Measurements from ENCODE around the gene SPATS2.
"Not testable (repeated sequence)": the region's sequence is repeated elsewhere in the genome, so short reads cannot be mapped to it uniquely, and the experiment has no call there.

SPATS2 gene

GRCh38 chr12:49332441-49332861 lies 34.8 kb upstream of the SPATS2 start:
- CTCF ChIA-PET = interaction anchor here (0.8 to 11.9 kb wide), 17 partner anchors 10 to 231 kb away, joined by 3 to 172 read pairs (median 8); partner anchors contain the start of genes DNAJC22, PRPH, SPATS2 and TROAP
- Histone ChIP-seq H3K4me1 (ENCODE audit: control extremely low read depth in 1 of 4, control insufficient read depth in 4 of 4, insufficient read depth in 4 of 4, low read length in 3 of 4) (peaks cover 0 to 17% (median 7%) of the 10 kb centered on the region in 4 experiments), H3K9me3 (ENCODE audit: control extremely low read depth in 1 of 5, control insufficient read depth in 4 of 5, insufficient read depth in 2 of 5, low read depth in 1 of 5, low read length in 4 of 5) (no peaks in the 10 kb centered on the region), H3K27me3 (replicated peaks in 2 of 5; ENCODE audit: control insufficient read depth in 4 of 5, insufficient read depth in 5 of 5, low read length in 4 of 5) (peaks cover 0 to 73% (median 37%) of the 10 kb centered on the region in 5 experiments), H3K36me3 (ENCODE audit: control insufficient read depth in 4 of 4, insufficient read depth in 4 of 4, low read length in 3 of 4) (peaks cover 6 to 28% (median 25%) of the 10 kb centered on the region in 4 experiments), H3K4me3 (ENCODE audit: control insufficient read depth in 1 of 7, extremely low read depth in 1 of 7, insufficient read depth in 4 of 7, low read depth in 2 of 7, low read length in 6 of 7) (no peak overlapping the region), H3K27ac (ENCODE audit: insufficient read depth in 1 of 2, low read depth in 1 of 2, low read length in 2 of 2, poor library complexity in 1 of 2, severe bottlenecking in 2 of 2) (no peak overlapping the region)
- POLR2A ChIA-PET = no interaction called here
- DNase-seq = no peak
- 81% methylated on average over 16 of the region's 17 CpGs for WGBS (ENCODE audit: insufficient coverage)

GRCh38 chr12:49332891-49333371 lies 34.3 kb upstream of the SPATS2 start:
- peaks cover 0 to 20% (median 9%) of the 10 kb centered on the region in 4 experiments for H3K4me1 ChIP-seq (ENCODE audit: control extremely low read depth in 1 of 4, control insufficient read depth in 4 of 4, insufficient read depth in 4 of 4, low read length in 3 of 4)
- H3K9me3 ChIP-seq (ENCODE audit: control extremely low read depth in 1 of 5, control insufficient read depth in 4 of 5, insufficient read depth in 2 of 5, low read depth in 1 of 5, low read length in 4 of 5) = no peaks in the 10 kb centered on the region
- no peak for DNase-seq
- H3K36me3 ChIP-seq (ENCODE audit: control insufficient read depth in 4 of 4, insufficient read depth in 4 of 4, low read length in 3 of 4) = peaks cover 6 to 28% (median 24%) of the 10 kb centered on the region in 4 experiments
- POLR2A ChIA-PET = interaction anchor here (0.8 kb wide), 1 partner anchor 65 kb away, joined by 6 read pairs; no protein-coding TSS in a partner anchor
- H3K27ac ChIP-seq (ENCODE audit: insufficient read depth in 1 of 2, low read depth in 1 of 2, low read length in 2 of 2, poor library complexity in 1 of 2, severe bottlenecking in 2 of 2) = no peak overlapping the region
- CTCF ChIA-PET = interaction anchor here (1.1 to 11.9 kb wide), 8 partner anchors 9 to 180 kb away, joined by 3 to 172 read pairs (median 16); partner anchors contain the start of genes DNAJC22, PRPH and TROAP
- 17% methylated on average over 26 of the region's 40 CpGs for WGBS (ENCODE audit: insufficient coverage)
- peaks cover 0 to 77% (median 37%) of the 10 kb centered on the region in 5 experiments for H3K27me3 ChIP-seq (replicated peaks in 2 of 5; ENCODE audit: control insufficient read depth in 4 of 5, insufficient read depth in 5 of 5, low read length in 4 of 5)
- peak overlapping the region in 2 of 7 experiments; percentile 36 to 52 for H3K4me3 ChIP-seq (ENCODE audit: control insufficient read depth in 1 of 7, extremely low read depth in 1 of 7, insufficient read depth in 4 of 7, low read depth in 2 of 7, low read length in 6 of 7)

DNA sequence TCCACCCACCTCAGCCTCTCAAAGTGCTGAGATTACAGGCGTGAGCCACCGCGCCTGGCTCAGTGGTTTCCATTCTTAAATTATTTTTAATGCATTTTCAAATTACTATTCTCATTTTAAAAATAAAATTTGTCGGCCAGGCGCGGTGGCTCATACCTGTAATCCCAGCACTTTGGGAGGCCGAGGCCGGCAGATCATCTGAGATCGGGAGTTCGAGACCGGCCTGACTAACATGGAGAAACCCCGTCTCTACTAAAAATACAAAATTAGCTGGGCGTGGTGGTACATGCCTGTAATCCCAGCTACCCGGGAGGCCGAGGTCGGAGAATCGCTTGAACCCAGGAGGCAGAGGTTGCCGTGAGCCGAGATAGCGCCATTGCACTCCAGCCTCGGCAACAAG lies 33.5 kb upstream of the SPATS2 start:
- Histone ChIP-seq H3K4me1 (ENCODE audit: control extremely low read depth in 1 of 4, control insufficient read depth in 4 of 4, insufficient read depth in 4 of 4, low read length in 3 of 4) (peaks cover 0 to 20% (median 9%) of the 10 kb centered on the region in 4 experiments), H3K36me3 (ENCODE audit: control insufficient read depth in 4 of 4, insufficient read depth in 4 of 4, low read length in 3 of 4) (peaks cover 6 to 25% (median 22%) of the 10 kb centered on the region in 4 experiments), H3K27me3 (replicated peaks in 2 of 5; ENCODE audit: control insufficient read depth in 4 of 5, insufficient read depth in 5 of 5, low read length in 4 of 5) (peaks cover 0 to 86% (median 40%) of the 10 kb centered on the region in 5 experiments)
- not testable (repeated sequence) for H3K27ac ChIP-seq (ENCODE audit: insufficient read depth in 1 of 2, low read depth in 1 of 2, low read length in 2 of 2, poor library complexity in 1 of 2, severe bottlenecking in 2 of 2); DNase-seq; H3K9me3 ChIP-seq (ENCODE audit: control extremely low read depth in 1 of 5, control insufficient read depth in 4 of 5, insufficient read depth in 2 of 5, low read depth in 1 of 5, low read length in 4 of 5); H3K4me3 ChIP-seq (ENCODE audit: control insufficient read depth in 1 of 7, extremely low read depth in 1 of 7, insufficient read depth in 4 of 7, low read depth in 2 of 7, low read length in 6 of 7)
- CTCF ChIA-PET = interaction anchor here (1.1 to 11.9 kb wide), 6 partner anchors 9 to 40 kb away, joined by 3 to 172 read pairs (median 16); partner anchors contain the start of genes DNAJC22, PRPH and TROAP
- POLR2A ChIA-PET = interaction anchor here (0.8 kb wide), 1 partner anchor 65 kb away, joined by 6 read pairs; no protein-coding TSS in a partner anchor
- WGBS (ENCODE audit: insufficient coverage) = 49% methylated on average over 6 of the region's 21 CpGs

DNA sequence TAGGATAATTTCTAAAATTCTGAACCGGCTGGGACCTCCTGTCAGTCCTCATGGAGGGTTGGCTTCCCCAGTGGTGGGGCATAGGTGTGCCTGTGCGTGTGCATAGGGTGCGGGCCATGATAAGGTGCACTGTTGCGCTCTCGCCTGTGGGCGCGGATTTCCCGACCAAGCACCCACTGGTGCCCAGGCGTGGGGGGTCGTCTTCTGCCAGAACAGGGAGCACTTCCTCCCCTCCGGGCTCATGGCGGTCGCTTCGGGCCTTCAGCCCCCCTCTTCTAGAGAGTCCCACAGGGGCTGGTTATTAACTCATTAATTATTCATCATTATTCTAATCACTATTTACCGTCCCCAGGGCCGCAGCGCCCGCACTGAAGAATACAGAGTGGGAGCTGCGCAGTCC lies 33.0 kb upstream of the SPATS2 start:
- DNase-seq = no peak
- WGBS (ENCODE audit: insufficient coverage) = 17% methylated on average over 13 of the region's 19 CpGs
- H3K36me3 ChIP-seq (ENCODE audit: control insufficient read depth in 4 of 4, insufficient read depth in 4 of 4, low read length in 3 of 4) = peaks cover 5 to 21% (median 18%) of the 10 kb centered on the region in 4 experiments
- H3K27me3 ChIP-seq (replicated peaks in 2 of 5; ENCODE audit: control insufficient read depth in 4 of 5, insufficient read depth in 5 of 5, low read length in 4 of 5) = peaks cover 0 to 90% (median 40%) of the 10 kb centered on the region in 5 experiments
- ChIA-PET POLR2A (no interaction called here), CTCF (interaction anchor here (1.3 to 11.9 kb wide), 6 partner anchors 10 to 41 kb away, joined by 3 to 172 read pairs (median 14); partner anchors contain the start of genes DNAJC22, PRPH and TROAP)
- H3K4me3 ChIP-seq (ENCODE audit: control insufficient read depth in 1 of 7, extremely low read depth in 1 of 7, insufficient read depth in 4 of 7, low read depth in 2 of 7, low read length in 6 of 7) = no peak overlapping the region
- H3K4me1 ChIP-seq (ENCODE audit: control extremely low read depth in 1 of 4, control insufficient read depth in 4 of 4, insufficient read depth in 4 of 4, low read length in 3 of 4) = peaks cover 0 to 20% (median 9%) of the 10 kb centered on the region in 4 experiments
- H3K27ac ChIP-seq (ENCODE audit: insufficient read depth in 1 of 2, low read depth in 1 of 2, low read length in 2 of 2, poor library complexity in 1 of 2, severe bottlenecking in 2 of 2) = no peak overlapping the region
- no peaks in the 10 kb centered on the region for H3K9me3 ChIP-seq (ENCODE audit: control extremely low read depth in 1 of 5, control insufficient read depth in 4 of 5, insufficient read depth in 2 of 5, low read depth in 1 of 5, low read length in 4 of 5)

DNA sequence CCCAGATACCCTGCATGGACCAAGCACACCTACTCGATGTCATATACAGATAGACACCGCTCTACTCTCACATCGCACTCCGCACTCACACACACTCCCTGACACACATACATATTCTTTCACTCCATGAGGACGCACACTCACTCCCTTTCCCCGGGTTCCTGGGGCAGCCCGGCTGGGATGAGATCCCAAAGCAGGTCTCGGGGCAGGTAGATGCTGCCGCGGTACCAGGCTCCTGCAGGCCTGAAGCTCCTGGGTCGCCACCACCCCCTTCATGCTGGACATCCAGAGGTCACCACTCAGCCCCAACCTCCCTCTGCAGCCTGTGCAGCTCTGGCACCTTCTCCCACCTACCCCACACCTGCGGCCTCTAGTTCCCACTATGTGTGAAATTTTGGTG lies 32.6 kb upstream of the SPATS2 start:
- CTCF ChIA-PET = interaction anchor here (1.3 to 11.9 kb wide), 4 partner anchors 11 to 41 kb away, joined by 5 to 172 read pairs (median 14); partner anchors contain the start of genes DNAJC22, PRPH and TROAP
- WGBS (ENCODE audit: insufficient coverage) = 42% methylated on average over 10 of the region's 12 CpGs
- Histone ChIP-seq H3K27ac (ENCODE audit: insufficient read depth in 1 of 2, low read depth in 1 of 2, low read length in 2 of 2, poor library complexity in 1 of 2, severe bottlenecking in 2 of 2) (no peak overlapping the region), H3K36me3 (ENCODE audit: control insufficient read depth in 4 of 4, insufficient read depth in 4 of 4, low read length in 3 of 4) (peaks cover 3 to 17% (median 14%) of the 10 kb centered on the region in 4 experiments), H3K4me1 (ENCODE audit: control extremely low read depth in 1 of 4, control insufficient read depth in 4 of 4, insufficient read depth in 4 of 4, low read length in 3 of 4) (peaks cover 0 to 20% (median 9%) of the 10 kb centered on the region in 4 experiments), H3K27me3 (replicated peaks in 2 of 5; ENCODE audit: control insufficient read depth in 4 of 5, insufficient read depth in 5 of 5, low read length in 4 of 5) (peaks cover 0 to 95% (median 40%) of the 10 kb centered on the region in 5 experiments), H3K9me3 (ENCODE audit: control extremely low read depth in 1 of 5, control insufficient read depth in 4 of 5, insufficient read depth in 2 of 5, low read depth in 1 of 5, low read length in 4 of 5) (no peaks in the 10 kb centered on the region), H3K4me3 (ENCODE audit: control insufficient read depth in 1 of 7, extremely low read depth in 1 of 7, insufficient read depth in 4 of 7, low read depth in 2 of 7, low read length in 6 of 7) (no peak overlapping the region)
- POLR2A ChIA-PET = no interaction called here
- no peak for DNase-seq

DNA sequence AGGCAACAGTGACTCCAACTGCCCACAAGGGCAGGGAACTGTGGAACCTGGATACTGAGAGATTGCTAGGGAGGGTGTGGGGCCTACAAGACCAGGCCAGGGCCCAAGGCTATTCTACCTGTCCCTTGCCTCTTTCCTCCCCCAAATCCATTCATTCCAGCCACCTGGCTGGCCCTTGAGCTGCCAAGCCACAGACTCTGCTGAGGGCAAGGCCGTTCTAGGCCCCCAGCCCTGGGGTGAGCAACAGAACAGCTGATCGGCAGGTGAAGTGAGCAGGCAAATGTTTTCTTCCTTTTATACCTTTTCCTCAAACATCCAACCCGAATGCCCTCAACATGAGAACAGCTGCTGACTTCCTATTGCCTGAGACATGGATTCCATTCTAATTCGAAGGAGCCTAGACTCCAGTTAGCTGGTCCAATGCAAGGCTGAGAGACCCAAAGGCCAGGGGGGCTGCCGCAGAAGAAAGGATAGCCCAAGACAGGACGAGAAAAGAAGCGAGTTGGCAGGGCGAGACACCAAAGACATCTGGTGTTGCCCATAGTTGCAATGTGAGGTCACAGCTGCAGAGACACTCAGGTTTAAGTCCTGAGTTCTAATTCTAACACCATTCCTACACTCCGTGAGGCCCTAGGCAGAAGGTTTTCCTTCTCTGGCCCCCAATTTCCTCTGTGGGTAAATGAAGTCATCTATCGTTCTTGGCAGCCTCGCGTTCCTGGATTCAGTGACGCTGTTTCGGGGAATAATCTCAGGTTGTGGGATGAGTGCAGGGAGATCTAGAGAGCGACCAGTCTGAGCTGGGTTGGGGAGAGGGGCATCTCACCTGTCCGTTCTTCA lies 31.9 kb upstream of the SPATS2 start:
- CTCF ChIA-PET = interaction anchor here (1.0 to 11.9 kb wide), 5 partner anchors 10 to 42 kb away, joined by 3 to 172 read pairs (median 11); partner anchors contain the start of genes DNAJC22, PRPH and TROAP
- Histone ChIP-seq H3K36me3 (ENCODE audit: control insufficient read depth in 4 of 4, insufficient read depth in 4 of 4, low read length in 3 of 4) (peaks cover 3 to 10% (median 8%) of the 10 kb centered on the region in 4 experiments), H3K4me3 (ENCODE audit: control insufficient read depth in 1 of 7, extremely low read depth in 1 of 7, insufficient read depth in 4 of 7, low read depth in 2 of 7, low read length in 6 of 7) (no peak overlapping the region), H3K4me1 (ENCODE audit: control extremely low read depth in 1 of 4, control insufficient read depth in 4 of 4, insufficient read depth in 4 of 4, low read length in 3 of 4) (peaks cover 0 to 20% (median 9%) of the 10 kb centered on the region in 4 experiments), H3K9me3 (ENCODE audit: control extremely low read depth in 1 of 5, control insufficient read depth in 4 of 5, insufficient read depth in 2 of 5, low read depth in 1 of 5, low read length in 4 of 5) (no peaks in the 10 kb centered on the region), H3K27ac (ENCODE audit: insufficient read depth in 1 of 2, low read depth in 1 of 2, low read length in 2 of 2, poor library complexity in 1 of 2, severe bottlenecking in 2 of 2) (no peak overlapping the region), H3K27me3 (replicated peaks in 2 of 5; ENCODE audit: control insufficient read depth in 4 of 5, insufficient read depth in 5 of 5, low read length in 4 of 5) (peaks cover 0 to 100% (median 40%) of the 10 kb centered on the region in 5 experiments)
- no peak for DNase-seq
- POLR2A ChIA-PET = no interaction called here
- WGBS (ENCODE audit: insufficient coverage) = 38% methylated on average over 12 of the region's 16 CpGs

All from common myeloid progenitor, CD34-positive (primary cell).